NCI-H526 (cell line): ENCODE data around the gene TEX261.

ENCODE experiments used
- DNase-seq, 2 experiments: peaks; one replicate each; lab custom pipeline; 2025; lab: John Stamatoyannopoulos, UW

The TEX261 gene

GRCh38 chr2:70936979-70937811 is 57.5 kb downstream of the TEX261 start:
- DNase-seq: peak in 1 of 2 experiments; percentile 2

DNA sequence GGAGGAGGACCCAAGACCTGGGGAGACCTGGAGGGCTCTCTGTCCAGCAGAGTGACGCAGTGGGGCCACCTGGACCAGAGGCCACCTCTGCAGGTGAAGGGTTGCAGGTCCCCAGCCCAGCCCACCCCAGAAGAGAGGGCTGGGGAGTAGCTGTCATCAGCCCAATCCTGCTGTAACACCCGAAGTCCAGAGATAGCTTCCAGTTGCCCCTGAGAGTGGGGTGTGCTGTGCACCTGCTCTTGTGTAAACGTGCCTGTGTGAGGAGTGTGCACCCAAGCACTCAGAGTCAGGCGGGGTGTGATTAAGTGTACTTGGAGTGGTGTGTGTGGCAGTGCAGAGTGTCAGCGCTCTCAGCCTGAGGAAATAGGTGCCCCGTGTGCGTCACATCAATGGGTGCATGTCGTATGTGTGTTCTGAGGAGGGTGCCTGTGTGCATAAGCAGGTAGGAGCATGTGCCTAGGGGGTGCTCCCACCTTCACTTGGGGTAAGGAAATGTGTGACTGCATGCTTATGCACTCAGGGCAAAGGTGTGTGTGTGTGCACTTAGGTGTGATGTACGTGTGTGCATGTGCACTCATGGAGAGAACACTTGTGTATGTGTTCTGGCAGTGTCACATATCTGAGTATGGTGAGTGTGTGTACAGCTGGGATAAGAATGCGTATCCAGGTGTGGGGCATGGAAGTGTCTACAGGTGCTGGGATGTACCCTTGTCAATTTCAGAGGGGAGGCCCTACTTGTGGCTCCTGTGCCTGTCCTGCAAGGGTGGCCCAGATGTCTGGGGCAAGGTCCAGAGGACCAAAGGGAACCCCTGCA is 58.3 kb downstream of the TEX261 start:
- DNase-seq: no peak
